ENCODE measurements around the gene USP8.

The USP8 gene

DNA sequence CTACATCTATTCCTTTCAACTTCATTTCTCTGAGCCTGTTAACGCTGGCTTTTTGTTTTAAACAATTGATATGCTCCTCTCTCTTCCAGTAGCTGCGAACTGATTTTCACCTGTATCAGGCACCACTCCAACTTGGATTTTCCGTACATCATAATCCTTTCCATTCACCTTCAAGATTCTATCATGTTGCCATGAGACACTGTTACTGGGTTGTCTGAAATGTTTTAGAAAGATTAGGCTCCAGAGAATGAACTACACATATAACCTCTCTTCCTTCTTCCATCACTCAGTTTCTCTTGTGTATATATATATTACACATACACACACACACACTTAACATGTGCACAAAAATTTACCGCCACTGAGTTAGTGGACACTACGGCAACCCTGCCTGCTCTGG lies 122.4 kb downstream of the USP8 start, which contains the start of gene USP50:
Gene USP50 (minus strand): TSS at position 101 of the 400 bp plus-strand sequence. CDS start 141 bp downstream, outside the sequence.
- DNase-seq: no peak

DNA sequence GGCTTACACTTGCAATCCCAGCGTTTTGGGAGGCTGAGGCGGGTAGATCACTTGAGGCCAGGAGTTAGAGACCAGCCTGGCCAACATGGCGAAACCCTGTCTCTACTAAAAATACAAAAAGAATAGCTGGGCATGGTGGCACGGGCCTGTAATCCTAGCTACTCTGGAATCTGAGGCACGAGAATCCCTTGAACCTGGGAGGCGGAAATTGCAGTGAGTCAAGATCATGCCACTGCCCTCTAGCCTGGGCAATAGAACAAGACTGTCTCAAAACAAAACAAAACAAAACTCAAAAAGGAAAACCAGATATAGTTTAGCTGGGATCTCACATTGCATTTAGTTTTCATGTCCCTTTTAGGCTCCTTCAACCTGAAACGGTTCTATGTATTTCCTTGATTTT lies 125.1 kb downstream of the USP8 start:
- no peak for DNase-seq

DNA sequence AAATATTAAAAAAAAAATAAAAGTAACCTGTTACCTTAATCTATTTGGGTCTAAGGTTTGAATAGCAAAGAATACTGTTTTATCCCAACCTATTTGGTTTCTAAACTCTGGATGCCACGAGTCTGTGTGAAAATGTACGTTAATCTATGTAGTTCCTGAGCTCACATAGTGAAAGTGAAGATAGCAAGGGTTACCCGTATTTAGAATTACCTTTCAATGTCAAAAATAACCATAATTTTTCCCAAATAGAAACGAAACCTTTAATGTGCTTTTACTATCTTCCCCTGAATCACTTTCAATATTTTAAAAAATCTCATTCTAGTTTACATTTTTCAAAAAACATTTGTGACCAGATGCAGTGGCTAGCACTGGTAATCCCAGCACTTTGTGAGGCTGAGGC lies 128.0 kb downstream of the USP8 start:
- no peak for DNase-seq

DNA sequence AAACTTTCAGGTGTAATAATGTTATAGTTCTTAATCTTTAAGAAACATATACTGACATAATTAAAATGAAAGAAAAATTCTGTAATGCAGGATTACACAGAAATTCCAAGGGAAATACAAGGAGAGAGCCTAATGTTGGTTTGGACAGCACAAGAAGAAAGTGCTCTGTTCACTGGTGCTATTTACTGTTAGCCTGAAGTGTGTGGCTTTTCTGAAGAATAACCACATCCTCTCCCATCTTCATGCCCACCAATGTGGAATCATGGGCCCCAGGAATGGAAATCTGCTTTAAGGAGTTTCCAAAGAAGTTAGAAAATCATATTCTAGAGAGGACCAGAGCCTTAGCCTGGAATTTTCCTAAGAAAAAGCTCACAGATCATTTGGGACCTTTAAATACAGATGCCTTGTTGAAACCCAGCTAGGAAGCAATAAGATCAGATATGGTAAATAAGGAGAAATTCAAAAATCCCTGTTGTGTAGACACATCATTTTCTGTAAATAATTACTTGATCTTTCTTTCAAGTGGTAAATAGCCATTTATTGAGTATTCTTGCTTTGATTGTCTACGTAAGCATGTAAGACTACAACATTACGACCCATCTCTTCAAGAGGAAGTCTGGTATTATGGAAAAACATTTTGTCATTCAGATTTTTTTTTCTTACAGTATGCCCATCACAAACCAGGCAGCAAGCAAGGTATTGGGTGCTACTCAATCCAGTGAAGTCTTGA lies 132.6 kb downstream of the USP8 start:
- DNase-seq: no peak

DNA sequence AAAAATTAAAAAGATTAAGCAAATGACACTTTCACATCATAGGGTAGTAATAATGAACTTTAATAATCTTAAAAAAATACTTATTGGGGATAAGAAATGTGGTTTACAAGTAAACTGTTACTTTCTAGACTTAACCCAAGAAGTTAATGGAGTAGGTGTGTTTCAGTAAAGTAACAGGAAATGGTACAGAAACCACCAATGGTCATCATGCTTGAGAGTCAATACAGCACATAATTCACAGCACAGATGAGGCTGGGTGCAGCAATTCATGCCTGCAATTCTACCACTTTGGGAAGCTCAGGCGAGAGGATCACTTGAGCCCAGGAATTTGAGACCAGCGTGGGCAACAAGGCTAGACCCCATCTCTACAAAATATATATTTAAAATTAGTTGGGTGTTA lies 133.8 kb downstream of the USP8 start:
- DNase-seq: no peak

DNA sequence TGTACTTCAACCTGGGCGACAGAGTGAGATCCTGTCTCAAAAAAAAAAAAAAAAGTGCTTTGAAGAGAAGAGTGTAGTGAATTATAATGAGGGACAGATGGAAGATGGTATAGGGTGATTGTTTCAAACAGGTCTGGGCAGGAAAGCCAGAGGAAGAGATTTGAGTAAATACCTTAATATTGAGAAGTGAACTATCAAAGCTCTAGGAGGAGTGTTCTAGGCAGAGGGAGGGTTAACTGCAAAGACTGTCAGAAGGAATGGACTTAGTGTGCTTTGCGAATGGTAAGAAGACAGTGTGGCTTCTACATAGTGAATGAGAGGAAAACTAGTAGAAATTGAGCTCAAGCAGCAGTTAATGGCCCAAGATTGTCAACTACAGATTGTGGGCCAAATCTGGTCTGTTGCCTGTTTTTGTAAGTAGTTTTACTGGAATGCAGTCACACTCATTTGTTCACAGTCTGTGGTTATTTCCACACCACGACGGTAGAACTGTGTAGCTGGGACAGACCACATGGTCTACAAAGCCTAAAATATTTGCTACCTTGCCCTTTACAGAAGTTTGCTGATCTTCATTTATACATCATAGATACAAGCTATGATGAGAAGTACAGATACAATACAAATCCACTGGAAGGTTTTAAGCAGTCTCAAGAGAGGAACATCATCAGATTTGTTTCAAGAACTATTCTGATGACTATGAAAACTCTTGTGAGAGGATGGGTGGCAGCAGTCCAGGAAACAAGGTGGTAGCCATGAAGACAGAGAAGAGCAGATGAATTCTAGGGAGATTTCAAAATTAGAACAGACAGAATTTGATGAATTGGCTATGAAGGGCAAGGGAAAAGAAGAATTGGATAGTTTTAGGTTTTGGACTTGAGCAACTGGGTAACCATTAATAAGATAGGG lies 138.8 kb downstream of the USP8 start:
- DNase-seq: no peak

DNA sequence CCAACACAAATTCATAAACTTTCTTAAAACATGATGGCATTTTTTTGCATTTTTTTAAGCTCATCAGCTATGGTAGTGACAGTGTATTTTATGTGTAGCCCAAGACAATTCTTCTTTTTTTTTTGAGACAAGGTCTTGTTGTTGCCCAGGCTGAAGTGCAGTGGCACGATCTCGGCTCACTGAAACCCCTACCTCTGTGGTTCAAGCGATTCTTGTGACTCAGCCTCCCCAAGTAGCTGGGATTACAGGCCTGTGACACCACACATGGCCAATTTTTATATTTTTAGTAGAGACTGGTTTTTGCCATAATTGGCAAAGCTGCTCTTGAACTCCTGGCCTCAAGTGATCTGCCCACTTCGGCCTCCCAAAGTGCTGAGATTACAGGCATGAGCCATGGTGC lies 139.6 kb downstream of the USP8 start:
- no peak for DNase-seq
